ENCODE measurements around the gene ZNF780A.

The ZNF780A gene

GRCh38 chr19:40033989-40034560 lies 56.7 kb downstream of the ZNF780A start:
- Histone ChIP-seq H3K4me2 (no peak overlapping the region), H3K9ac (no peak overlapping the region), H3K27me3 (no peaks in the 10 kb centered on the region), H4K20me1 (no peaks in the 10 kb centered on the region), H3K4me3 (peak overlapping the region in 3 of 10 experiments; percentile 11 to 24 (median 22); a peak in 4 of 20 replicates), H3K9me3 (replicated peaks in 1 of 11) (peaks cover 86 to 90% (median 87%) of the 10 kb centered on the region in 11 experiments), H3K27ac (no peak overlapping the region), H3K36me3 (peaks cover 68 to 85% (median 80%) of the 10 kb centered on the region in 11 experiments), H3K4me1 (no peaks in the 10 kb centered on the region)
- TF ChIP-seq Cebpa-rat (IDR thresholded peaks at IDR 0.05), result no peak

- Histone ChIP-seq H3K4me1 (no peaks in the 10 kb centered on the region), H3K36me3 (peaks cover 16 to 55% (median 39%) of the 10 kb centered on the region in 11 experiments), H4K20me1 (no peaks in the 10 kb centered on the region), H3K9ac (no peak overlapping the region), H3K27me3 (no peaks in the 10 kb centered on the region), H3K4me3 (no peak overlapping the region; a peak in 1 of 20 replicates), H3K9me3 (replicated peaks in 1 of 11) (peaks cover 93 to 100% (median 96%) of the 10 kb centered on the region in 11 experiments), H3K4me2 (no peak overlapping the region), H3K27ac (no peak overlapping the region)
- TF ChIP-seq Cebpa-rat (IDR thresholded peaks at IDR 0.05), result no peak
These were observed 64.2 kb downstream of the ZNF780A start for GRCh38 chr19:40026597-40026970.

GRCh38 chr19:40025938-40026596 lies 64.7 kb downstream of the ZNF780A start:
- Histone ChIP-seq H4K20me1 (no peaks in the 10 kb centered on the region), H3K27ac (no peak overlapping the region), H3K4me3 (no peak overlapping the region), H3K36me3 (peaks cover 11 to 50% (median 33%) of the 10 kb centered on the region in 11 experiments; a peak in 21 of 22 replicates), H3K4me1 (no peaks in the 10 kb centered on the region), H3K4me2 (no peak overlapping the region), H3K9ac (no peak overlapping the region), H3K27me3 (no peaks in the 10 kb centered on the region), H3K9me3 (replicated peaks in 1 of 11) (peaks cover 88 to 99% (median 91%) of the 10 kb centered on the region in 11 experiments)
- TF ChIP-seq Cebpa-rat (IDR thresholded peaks at IDR 0.05), result no peak

GRCh38 chr19:40023969-40024368 lies 66.8 kb downstream of the ZNF780A start:
- no peaks in the 10 kb centered on the region for H3K27me3 ChIP-seq
- TF ChIP-seq Cebpa-rat (IDR thresholded peaks at IDR 0.05), result no peak
- H3K27ac ChIP-seq, result no peak overlapping the region
- peak overlapping the region in 1 of 10 experiments; percentile 3; a peak in 1 of 20 replicates for H3K4me3 ChIP-seq
- peaks cover 7 to 30% (median 17%) of the 10 kb centered on the region in 11 experiments; a peak in 21 of 22 replicates for H3K36me3 ChIP-seq
- H3K9ac ChIP-seq, result no peak overlapping the region
- H3K4me1 ChIP-seq, result no peaks in the 10 kb centered on the region
- peaks cover 68 to 99% (median 74%) of the 10 kb centered on the region in 11 experiments for H3K9me3 ChIP-seq (replicated peaks in 1 of 11)
- no peaks in the 10 kb centered on the region for H4K20me1 ChIP-seq
- no peak overlapping the region for H3K4me2 ChIP-seq
